Activated T-cell treated with anti-CD3 and anti-CD28 coated beads, Interleukin-2, amount 50 U/mL, for 48 hours (primary cell): ENCODE data around the gene EFCAB13.

ENCODE experiments used
- DNase-seq, 2 experiments: peaks; one replicate each; pipeline ENCODE4 v3.0.0-alpha.2; 2020

EFCAB13 gene, protein sequence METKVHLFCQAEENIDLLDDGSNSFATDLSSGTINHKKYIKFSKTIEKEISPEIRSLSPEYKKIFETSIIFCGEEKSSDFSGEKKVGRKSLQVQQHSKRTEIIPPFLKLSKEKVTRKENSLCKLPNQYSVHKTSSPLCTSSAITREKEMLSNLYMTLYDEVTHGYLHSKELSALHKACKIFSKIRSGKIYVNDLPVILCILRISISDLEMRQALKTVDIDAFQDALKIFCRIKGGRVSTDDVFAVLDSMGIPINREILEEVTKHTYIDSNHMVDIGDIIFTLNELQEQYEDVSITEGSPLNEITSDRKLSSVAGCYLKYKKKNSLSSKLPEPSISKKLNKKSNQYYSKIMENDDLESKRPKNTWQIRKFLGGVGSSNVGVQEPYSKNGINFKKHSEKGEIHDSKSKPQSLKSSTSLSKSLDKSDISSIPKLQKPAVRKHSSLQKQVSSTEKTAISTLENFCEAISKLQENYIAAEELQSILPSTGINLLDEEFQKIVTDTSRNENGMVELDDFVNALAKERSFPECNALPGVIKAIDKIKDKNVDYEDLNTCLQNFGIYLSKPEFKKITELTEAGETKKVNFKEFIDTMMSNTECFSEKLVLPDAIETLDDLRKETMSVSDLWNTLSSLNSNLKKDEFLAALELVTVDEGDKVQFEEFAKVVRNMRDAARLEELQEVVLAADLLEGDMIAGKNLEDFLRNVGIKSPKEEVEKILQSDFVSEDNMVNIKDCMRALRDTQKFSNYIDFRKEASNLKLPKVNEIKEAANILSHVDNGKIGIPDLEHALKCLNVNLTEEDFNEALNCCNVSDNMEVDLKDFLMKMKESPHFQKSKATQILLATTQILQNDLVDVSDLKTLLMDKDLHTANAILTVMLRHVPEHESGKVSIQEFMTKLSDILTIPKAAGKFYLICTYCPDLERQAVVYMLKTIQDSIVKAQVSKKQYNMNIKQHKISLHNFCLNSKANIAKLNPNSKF

DNA sequence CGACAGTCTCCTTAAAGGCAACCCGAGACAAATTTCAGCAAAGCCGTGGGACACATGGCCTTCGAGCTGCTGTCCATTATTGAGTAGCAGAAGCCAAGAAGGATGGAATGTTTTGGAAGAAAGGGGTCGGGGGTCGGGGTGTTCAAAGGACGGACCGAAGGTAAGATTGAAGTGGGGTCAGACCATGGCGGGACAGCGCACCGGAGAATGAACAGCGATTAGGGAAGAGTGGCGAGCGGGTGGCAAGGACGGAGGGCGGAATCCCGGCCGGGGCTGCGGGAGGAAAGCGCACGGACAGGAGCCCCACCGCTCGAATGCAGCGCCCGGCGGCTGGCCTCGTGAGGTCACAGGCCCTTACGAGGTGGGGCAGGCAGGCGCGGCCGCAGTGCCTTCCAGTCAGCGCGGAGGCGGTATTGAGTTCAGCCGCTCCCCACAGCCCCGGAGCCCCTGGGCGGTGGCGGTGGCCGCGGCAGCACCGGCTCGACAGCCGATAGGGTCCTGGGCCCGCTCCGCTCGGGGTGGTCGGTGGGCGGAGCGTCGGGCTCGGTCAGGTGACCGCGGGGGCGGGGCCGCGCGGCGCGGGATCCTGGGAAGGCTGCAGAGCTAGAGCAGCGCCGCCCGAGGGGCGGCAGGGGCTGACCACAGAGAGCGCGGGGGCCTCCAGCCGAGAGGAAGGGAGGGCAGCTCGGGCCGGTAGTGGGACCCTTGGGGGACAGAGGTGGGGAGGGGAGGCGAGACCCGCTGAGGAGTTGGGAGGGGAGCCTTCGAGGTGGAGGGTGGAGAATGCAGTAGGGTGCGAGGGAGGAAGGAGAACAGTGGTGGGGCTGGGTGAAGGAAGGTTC lies at the start of gene EFCAB13:
TSS of gene EFCAB13 (plus strand) at position 574 of the 842 bp plus-strand sequence. CDS start 4,399 bp downstream, outside the sequence.
- DNase-seq, result peak; percentile 77 to 85

DNA sequence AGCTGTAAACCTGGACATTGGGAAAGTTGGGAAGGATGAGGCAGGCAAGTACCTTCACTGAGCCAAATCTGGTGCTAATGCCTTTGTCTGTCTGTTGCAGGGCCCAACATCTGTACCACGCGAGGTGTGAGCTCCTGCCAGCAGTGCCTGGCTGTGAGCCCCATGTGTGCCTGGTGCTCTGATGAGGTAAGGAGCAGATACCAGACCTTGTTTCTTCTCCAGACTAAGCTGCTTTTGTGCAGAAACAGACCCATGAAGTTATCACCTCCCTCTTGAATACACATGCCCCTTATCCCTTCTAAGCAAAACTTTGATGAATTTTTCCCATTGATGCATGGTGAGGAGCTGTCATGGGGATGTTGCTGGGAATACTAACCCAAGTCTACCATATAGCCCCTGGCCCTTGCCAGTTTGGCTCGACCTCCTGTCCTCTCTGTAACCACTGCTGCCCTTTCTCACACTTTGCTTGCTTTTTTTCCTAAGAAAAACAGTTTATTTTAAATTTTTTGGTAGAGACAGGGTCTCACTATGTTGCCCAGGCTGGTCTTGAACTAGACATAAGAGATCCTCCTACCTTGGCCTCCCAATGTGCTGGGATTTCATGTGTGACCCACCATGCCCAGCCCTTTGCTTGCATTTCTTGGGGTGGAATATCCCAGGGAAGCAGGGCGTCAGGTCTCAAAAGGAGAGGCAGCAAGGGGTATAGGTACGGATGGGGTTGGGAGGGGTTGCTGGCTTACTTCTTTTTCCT lies 49.3 kb upstream of the EFCAB13 start:
- DNase-seq, result no peak

DNA sequence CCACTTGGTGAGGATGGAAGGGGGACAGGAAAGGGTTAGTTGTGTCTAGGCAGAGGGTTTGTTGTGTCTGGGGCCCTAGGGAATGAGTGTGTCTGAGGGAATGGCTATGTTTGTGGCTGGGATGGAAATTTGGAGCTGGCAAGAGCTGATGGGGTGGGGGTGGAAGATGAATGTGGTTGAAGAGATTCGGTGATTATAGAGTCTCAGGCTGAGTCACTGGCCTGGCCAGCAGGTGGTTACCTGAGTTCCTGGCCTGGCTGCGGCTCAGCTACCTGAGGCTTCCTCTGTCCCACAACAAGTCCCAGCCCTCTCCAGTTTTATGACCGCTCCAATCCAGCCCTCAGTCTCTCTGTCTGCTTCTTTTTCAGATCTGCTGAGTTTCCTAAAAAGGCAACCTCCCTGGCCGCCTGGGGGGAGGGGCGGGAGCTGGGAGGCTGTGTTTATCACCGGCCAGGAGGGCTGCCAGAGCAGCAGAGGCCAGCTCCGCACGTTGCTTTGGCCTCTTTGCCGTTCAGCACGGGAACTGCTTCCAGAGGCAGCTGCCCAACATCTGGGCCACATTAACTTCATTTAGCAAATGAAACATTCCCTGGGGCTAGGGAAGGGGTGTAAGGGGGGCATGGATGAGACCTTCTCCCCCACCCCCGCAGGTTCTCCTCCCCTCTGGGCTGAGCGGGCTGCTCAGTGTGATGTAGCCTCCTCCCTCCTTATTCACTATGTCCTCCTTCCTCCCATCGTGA lies 48.3 kb upstream of the EFCAB13 start:
- DNase-seq, result no peak

DNA sequence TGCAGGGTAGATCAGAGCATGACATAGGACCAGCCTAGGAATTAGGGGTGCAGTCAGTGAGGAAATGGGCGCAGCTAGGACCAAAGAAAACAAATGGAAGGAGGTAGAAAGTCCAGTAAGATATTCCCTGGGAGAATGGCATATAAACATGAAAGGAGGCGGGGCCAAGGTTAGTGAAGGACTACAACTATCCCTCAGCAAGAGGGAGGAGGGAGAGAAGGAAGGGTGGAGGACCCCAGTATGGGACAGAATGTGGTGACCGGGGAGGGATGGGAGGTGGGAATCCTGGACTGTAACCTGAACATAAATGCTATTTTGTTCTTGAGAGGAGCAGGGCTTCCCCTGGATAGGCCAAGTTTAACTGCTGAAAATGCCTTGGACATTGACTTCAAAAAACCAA lies 47.3 kb upstream of the EFCAB13 start:
- no peak for DNase-seq

DNA sequence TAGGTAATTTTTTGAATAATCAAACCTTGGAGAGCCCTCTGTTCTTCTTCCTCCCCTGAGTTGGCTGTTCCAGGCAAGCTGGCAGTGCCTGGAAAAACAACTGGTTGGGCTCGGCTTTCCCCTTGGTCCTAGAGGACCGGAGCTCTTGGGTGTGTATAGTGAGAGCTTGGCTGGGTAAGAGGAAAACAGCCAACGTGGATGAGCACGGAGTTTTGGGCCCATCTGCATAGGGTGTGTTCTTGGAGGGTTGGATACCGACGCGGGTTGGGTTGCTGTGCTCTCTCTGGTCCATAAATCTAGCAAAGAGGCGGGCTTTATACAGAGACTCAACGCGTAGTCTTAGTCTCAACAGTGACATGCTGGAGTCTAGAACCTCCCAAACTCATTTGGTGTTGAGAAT lies 46.9 kb upstream of the EFCAB13 start:
- DNase-seq, result no peak

DNA sequence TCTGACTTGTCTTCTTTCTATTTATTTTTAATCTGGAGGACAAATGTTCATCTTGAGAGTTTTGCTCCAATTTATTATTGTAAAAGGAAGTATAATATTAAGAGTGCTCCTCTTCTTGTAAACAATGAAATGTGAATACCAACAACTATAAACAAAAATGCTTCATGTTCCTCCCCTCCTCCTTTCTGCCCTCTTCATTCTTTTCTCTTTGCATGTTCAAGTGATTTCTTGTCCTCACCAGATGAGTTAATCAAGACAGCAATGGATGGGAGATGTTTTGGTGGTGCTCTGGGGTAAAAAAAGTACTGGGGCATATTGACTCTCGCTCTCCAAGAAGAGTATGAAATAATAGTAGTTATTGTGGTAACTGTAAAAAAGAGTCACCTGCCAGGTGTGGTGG lies 45.8 kb upstream of the EFCAB13 start:
- DNase-seq, result no peak

DNA sequence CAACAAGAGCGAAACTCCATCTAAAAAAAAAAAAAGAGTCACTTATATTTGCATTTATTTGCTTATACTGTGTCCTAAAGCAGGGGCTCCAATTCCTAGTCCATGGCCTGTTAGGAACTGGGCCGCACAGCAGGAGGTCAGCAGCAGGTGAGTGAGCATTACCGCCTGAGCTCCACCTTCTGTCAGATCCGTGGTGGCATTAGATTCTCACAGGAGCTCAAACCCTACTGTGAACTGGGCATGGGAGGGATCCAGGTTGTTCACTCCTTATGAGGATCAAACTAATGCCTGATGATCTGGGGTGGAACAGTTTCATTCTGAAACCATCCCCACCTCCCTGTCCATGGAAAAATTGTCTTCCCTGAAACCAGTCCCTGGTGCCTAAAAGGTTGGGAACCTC lies 45.2 kb upstream of the EFCAB13 start:
- no peak for DNase-seq

DNA sequence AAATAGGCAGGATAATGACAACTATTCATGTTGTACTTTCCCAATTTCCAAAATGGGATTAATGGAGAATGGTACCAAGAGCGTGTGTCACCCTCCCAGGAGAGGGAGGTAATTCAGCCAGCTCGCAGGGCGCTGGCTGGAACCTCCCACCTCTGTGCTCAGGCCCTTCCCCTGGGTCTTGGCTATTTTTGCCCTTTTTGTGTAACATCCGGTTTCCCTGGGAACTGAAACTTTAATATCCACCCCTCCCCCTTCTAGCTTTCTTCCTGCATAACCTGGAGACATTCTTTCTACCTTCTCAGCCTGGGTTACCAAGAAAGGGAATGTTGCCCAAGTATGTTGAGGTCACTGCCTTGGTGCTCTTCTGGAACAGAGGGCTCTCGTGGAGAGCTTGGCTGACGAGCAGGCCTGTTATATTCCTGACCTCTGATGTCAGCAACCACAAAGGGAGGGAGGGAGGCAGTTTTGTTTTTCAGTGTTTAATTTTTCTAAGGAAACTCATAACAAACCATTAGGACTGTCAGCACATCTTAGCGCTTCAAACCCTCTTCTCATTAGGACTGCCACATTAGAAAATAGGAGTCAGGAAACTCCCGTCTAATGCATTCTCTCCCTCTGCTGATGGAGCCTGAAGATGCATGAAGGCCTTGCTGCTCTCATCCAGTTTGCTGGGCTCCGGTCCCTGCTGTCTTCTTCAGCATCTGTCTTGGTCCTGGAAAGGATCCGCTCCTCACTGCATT lies 44.5 kb upstream of the EFCAB13 start:
- no peak for DNase-seq

DNA sequence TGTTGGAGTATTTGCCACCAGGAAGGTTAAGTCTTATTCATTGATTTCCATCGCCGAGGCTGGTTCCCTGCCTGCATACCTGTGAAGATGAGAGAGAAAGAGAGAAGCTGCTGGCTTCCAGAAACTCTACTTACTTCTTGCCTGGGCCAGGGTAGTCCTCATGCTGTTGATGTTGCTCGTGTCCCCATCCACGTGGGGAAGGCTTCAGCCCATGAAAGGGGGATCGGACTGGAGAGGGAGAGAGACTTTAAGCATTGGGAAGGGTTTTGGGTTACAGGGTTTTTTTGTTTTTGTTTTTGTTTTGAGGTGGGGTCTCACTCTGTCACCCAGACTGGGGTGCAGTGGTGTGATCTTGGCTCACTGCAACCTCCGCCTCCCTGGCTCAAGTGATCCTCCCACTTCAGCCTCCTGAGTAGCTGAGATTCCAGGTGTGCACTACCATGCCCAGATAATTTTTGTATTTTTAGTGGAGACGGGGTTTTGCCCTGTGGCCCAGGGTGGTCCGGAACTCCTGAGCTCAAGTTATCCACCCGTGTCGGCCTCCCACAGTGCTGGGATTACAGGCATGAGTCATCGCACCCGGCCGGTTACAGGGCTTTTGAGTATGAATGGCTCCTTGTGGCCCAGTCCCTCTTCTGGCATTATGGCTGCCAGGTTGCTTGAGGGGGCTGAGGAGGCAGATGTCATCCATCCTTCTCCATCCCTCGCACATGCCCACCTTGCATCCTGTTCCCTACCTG lies 43.5 kb upstream of the EFCAB13 start:
- no peak for DNase-seq

DNA sequence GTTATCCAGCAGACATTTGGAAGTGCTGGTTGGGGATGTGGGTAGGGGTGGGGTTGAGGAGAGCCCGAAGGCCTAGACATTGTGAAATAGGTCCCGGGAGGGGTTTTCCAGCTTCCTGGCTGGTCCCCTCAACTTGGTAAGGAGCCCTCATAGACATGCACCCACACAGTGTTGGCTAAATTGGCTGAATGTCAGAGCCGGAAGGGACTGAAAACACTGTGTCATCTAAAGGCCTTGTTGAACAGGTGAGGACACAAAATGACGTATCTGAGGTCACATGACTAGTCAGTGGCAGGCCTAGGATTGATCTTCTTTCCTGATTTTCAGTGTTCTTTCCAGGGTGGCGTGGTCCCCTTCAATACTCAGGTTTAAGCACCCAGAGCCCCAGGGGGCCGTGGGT lies 42.5 kb upstream of the EFCAB13 start:
- DNase-seq, result no peak

DNA sequence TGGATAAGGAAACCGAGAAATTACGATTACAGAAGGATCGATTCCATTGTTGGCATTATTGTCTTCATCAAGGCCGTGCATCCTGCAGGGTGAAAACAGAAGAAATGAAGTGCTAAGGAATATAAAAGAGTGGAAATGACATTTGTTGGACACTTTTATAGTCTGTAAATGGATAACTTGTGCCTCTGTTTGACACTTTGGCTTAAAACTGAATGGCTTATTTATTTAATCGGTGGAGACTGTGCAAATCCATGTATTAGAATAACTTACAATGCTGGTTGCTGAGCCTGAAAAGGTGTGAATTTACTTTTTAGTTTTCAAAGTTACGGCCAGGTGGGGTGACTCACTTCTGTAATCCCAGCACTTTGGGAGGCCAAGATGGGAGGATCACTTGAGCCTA lies 38.8 kb upstream of the EFCAB13 start:
- no peak for DNase-seq

DNA sequence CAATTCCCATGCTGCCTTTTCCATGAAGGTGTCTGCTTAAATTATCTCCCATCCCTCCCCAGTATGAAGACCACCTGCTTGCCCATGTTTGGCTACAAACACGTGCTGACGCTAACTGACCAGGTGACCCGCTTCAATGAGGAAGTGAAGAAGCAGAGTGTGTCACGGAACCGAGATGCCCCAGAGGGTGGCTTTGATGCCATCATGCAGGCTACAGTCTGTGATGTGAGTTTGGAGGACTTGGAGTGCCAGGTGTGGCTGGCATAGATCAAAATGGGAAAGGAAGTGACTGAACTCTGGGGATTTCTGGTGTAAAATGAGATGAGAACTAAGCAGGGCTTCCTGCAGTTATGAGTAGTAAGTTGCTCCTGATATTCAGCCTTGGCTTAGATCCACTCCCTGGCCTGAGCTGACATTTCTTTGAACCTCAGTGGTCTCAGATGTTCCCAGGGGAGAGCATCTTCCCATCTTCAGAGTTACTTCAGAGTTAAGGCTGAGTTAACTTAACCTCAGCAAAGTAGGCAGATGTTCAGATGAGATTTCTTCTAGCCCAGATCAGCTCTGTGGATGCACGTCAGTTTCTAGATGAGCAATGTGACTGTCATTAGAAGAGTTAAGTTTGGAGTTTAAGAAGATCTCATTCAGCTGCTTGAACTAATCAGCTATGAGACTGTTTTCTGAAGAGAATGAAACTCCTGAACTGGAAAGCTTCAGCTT lies 37.4 kb upstream of the EFCAB13 start:
- no peak for DNase-seq

DNA sequence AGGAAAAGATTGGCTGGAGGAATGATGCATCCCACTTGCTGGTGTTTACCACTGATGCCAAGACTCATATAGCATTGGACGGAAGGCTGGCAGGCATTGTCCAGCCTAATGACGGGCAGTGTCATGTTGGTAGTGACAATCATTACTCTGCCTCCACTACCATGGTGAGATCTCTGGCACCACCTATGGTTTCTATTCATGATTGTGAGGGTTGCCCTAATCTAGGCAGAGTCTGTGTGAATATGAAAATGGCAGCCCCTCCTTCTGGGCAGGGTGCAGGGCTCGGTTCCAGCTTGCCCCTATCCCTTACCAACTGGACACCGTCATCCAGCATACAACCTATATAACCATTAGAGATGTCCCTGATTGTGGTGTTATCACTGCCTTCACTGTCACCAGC lies 36.7 kb upstream of the EFCAB13 start:
- no peak for DNase-seq

DNA sequence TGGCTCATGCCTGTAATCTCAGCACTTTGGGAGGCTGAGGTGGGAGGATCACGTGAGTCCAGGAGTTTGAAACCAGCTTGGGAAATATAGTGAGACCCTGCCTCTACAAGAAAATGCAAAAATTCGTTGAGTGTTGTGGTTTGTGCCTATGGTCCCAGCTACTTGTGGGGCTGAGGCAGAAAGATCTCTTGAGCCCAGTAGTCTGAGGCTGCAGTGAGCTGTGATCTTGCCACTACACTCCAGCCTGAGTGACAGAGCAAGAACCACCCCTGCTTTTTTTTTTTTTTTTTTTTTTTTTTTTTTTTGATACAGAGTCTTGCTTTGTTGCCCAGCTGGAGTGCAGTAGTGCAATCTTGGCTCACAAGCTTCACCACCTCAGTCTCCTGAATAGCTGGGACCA lies 36.1 kb upstream of the EFCAB13 start:
- no peak for DNase-seq

DNA sequence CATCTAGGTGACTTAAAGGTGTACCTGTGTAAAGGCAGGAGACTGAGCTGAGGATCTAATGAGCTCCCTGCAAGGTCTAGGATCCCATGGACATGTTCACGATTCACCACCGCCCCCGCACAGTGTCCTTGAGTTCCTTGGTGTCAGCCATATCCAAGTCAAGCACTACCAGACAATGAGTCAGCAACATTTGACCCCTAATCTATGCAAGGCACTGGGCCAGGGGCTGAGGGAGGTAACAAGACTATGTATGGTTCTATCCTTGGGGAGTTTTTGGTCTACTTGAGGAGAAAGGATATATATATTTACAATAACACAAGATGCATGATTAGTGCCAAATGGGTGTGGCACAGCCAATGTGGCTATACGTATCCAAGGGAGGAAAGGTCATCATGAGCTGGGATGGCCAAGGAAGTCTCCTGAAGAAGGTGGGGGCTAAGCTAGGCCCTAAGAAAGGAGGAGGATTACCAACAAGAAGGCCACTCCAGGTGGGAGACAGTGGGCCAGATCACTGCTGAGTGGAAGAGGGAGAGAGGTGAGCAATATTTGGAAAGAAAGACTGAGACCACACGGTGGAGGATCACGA lies 35.1 kb upstream of the EFCAB13 start:
- DNase-seq, result no peak

DNA sequence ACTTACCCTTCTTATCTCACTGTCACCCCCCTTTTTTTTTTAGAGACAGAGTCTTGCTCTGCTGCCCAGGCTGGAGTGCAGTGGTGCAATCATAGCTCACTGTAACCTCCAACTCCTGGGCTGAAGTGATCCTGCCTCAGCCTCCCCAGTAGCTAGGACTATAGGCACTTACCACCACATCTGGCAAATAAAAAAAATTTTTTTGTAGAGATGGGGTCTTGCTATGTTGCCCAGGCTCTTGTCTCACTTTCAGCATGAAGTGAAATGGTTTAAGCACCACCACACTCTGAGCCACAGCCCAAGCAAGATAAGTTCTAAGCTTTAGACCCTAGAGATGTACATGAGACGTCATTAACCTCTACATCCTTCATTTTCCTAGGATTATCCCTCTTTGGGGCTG lies 34.5 kb upstream of the EFCAB13 start:
- DNase-seq, result no peak

DNA sequence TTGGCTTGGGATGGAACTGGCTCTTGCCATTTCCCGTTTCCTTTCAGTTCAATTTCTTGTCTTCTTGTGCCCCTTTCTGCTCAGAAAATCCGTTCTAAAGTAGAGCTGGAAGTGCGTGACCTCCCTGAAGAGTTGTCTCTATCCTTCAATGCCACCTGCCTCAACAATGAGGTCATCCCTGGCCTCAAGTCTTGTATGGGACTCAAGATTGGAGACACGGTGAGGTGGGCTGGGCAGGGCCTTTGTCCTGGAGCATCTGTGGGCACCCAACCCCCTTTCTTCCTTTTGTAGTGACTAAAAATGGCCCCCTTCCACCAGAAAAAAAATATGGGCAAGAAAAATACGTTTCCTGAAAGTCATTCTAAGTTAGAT lies 32.9 kb upstream of the EFCAB13 start:
- DNase-seq, result no peak

DNA sequence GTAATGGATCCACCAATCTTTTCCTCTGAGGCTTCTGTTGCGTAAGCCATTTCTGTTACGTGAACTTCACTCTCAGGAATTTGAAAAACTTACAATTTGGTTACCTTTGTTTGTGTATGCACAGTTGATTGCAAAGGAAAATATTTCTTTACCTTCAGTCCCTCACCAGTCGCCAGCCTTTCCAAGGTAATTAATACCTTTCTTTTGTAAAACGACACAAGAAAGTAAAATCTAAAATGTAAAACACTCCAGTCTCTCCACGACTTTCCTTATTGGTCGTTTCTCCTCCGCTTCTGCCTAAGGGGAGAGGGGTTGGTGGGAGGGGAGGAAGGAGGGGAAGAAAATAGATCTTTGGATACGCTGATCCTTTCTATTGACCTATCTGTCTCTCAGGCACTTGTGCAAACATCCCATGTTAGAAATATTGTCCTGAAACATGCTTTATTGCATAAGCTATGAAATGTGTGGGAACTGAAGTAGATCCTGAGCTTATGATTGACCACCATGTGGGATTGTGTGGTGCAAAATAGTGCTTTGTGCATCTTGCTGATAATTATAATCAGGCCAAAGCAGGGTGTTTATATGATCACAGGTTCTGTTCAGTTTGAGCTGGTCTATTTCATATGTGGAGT lies 32.4 kb upstream of the EFCAB13 start:
- DNase-seq, result no peak
